T-helper 1 cell treated with Interleukin-12 subunit alpha and Interleukin-12 subunit beta and Interleukin-4 antibody, amounts not matched to agents 30 ng/mL and 1 ng/mL, for 36 hours (primary cell): ENCODE results near the gene GC. TPM values are rescaled to one million over a fixed set of nuclear protein-coding genes. Genes with fewer than 3 reads are reported as not detected.

Source experiments
- total RNA-seq: library from RNA; stranded (reverse); gene quantifications from 2 replicates; pipeline ENCODE4 v1.2.3, GENCODE V29; 2022

GC gene
- total RNA-seq, 1 donor from 2014 or later: not detected

Other genes with a start within 250 kb of the GC start
- gene NPFFR2, start 247.9 kb upstream of the GC start, total RNA-seq: not detected in 2 replicates